Measurements from ENCODE around the gene RIBC1.

Gene RIBC1

GRCh38 chrX:53379008-53379710 lies 43.5 kb upstream of the RIBC1 start:
- in situ Hi-C loops (cut with HindIII; ENCODE audit: low sequenced_read_pairs): no loop called here
- TF ChIP-seq CTCF (IDR thresholded peaks at IDR 0.05; ENCODE audit: low read depth, low read length, missing control alignments): no peak
- H3K4me3 ChIP-seq (ENCODE audit: low read depth, low read length): no peak overlapping the region
- DNase-seq (ENCODE audit: low read depth): no peak

- in situ Hi-C loops (cut with HindIII; ENCODE audit: low sequenced_read_pairs): no loop called here
- no peak overlapping the region for H3K4me3 ChIP-seq (ENCODE audit: low read depth, low read length)
- TF ChIP-seq CTCF (IDR thresholded peaks at IDR 0.05; ENCODE audit: low read depth, low read length, missing control alignments): no peak
- DNase-seq (ENCODE audit: low read depth): no peak
Observed at GRCh38 chrX:53379747-53380146, 42.9 kb upstream of the RIBC1 start.

- DNase-seq (ENCODE audit: low read depth): no peak
- TF ChIP-seq CTCF (IDR thresholded peaks at IDR 0.05; ENCODE audit: low read depth, low read length, missing control alignments): no peak
- in situ Hi-C loops (cut with HindIII; ENCODE audit: low sequenced_read_pairs): no loop called here
- H3K4me3 ChIP-seq (ENCODE audit: low read depth, low read length): no peak overlapping the region
Observed at GRCh38 chrX:53383376-53384076, 39.1 kb upstream of the RIBC1 start.

- in situ Hi-C loops (cut with HindIII; ENCODE audit: low sequenced_read_pairs): no loop called here
- no peak for TF ChIP-seq CTCF (IDR thresholded peaks at IDR 0.05; ENCODE audit: low read depth, low read length, missing control alignments)
- DNase-seq (ENCODE audit: low read depth): no peak
- H3K4me3 ChIP-seq (ENCODE audit: low read depth, low read length): no peak overlapping the region
Observed at GRCh38 chrX:53395605-53396298, 26.9 kb upstream of the RIBC1 start.

- H3K4me3 ChIP-seq (ENCODE audit: low read depth, low read length): no peak overlapping the region
- TF ChIP-seq CTCF (IDR thresholded peaks at IDR 0.05; ENCODE audit: low read depth, low read length, missing control alignments): no peak
- no peak for DNase-seq (ENCODE audit: low read depth)
- in situ Hi-C loops (cut with HindIII; ENCODE audit: low sequenced_read_pairs): no loop called here
Observed at GRCh38 chrX:53398216-53398615, 24.5 kb upstream of the RIBC1 start.

- no peak for DNase-seq (ENCODE audit: low read depth)
- TF ChIP-seq CTCF (IDR thresholded peaks at IDR 0.05; ENCODE audit: low read depth, low read length, missing control alignments): no peak
- no peak overlapping the region for H3K4me3 ChIP-seq (ENCODE audit: low read depth, low read length)
- in situ Hi-C loops (cut with HindIII; ENCODE audit: low sequenced_read_pairs): no loop called here
Observed at GRCh38 chrX:53403535-53403934, 19.1 kb upstream of the RIBC1 start.

All from astrocyte of the cerebellum (primary cell).